HG02938 (cell line): ENCODE measurements around the gene FRS2.

Experiments used
- ATAC-seq: cut with Tn5 transposase; IDR thresholded peaks from one replicate; pipeline ENCODE4 v1.9.1; 2021; ENCODE audit warnings: mild to moderate bottlenecking, moderate library complexity; ENCODE audit not compliant: unreplicated experiment

FRS2 gene

DNA sequence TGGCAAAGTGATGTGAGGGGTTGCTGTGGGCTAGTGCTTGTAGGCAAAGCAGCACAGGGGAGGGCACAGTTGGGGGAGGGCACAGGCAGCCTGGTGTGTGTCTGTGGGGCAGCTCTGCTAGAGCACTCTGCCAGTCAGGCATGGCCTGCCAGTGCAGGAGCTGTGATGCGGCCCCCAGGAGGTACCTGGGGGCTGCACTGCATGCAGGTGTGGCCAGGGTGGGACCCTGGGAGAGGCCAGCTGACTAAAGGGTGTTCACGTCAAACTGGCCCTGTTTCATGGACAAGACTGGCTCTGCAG lies 54.1 kb downstream of the FRS2 start:
- no peak for ATAC-seq

DNA sequence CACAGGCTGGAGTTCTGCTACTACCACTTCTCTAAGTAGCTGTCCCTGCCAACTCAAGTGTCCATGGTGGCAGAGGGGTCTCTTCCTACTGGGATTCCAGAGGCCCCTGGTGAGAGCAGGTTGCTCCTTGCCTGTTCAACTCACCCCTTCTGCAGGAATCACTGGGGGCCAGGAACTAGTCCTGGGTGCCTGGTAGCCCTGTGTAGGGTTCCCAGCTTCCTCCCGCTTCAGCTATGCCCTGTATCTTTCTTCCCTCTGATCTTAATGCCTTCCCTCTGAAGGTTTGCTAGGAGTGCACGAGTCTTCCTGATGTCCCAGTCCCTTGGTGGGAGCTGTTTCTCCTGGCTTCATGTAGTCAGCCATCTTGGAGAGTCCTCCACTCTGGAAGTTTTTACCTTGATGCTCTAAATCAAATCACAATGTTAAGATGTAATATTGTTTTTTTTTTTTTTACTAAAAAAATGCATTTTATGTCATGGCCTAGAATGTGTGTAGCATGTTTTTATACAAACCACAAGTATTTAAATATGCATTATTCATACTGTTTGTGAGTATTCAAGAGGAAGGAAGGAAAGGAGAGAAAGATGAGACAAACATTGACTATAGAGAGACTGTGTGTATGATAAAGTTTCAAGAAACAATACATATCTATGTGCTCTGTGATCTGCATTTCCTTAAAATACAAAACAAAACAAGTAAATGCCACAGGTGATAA lies 54.7 kb downstream of the FRS2 start:
- ATAC-seq: no peak

DNA sequence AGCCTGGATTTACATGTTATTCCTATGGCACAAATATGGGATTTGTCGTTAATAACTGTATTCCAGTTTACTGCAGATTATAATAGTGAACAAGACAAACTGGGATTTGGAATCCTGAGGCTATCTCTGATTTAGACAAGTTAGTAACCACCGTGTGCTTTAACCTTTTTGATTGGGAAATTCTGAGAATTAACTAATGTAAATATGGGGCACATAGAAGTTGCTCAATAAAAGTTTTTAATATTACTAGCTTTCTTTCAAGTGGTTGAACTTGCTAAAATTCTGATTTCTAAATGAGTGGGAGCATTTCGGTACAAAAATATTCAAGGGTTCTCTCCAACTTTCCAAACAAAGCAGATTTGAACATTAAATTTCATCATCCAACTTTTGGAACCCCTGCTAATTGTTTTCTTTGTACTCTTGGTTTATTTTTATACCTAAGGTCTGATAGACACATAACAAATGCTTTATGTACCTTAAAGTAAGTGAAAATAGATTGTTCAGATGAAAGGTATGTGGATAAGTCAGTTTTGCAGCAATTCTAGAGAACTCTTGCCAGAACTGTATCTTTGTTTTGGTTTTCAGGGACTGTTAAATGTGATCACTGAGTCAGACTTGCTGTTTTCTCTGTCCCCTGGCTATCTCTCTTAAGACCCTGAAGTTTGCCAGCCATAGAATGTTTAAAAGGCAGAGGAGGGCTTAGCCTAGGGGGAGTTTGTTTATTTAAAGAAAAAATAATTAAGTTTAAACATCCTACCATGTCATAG lies 57.5 kb downstream of the FRS2 start:
- no peak for ATAC-seq

DNA sequence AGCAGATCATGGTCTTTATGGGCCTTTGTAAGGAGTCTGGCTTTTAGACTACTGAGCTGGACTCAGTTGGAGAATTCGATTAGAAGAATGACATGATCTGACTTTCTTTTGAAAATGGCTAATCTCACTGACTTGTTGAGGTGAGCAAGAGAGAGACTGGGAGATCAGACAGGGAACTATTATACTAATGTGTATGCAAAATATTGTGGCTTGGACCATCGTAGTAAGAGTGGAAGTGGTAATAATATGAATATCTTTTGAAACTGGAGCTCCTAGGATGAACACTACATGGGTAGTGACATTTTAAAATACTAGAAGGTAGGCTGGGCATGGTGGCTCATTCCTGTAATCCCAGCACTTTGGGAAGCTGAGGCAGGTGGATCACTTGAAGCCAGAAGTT lies 58.8 kb downstream of the FRS2 start:
- no peak for ATAC-seq

DNA sequence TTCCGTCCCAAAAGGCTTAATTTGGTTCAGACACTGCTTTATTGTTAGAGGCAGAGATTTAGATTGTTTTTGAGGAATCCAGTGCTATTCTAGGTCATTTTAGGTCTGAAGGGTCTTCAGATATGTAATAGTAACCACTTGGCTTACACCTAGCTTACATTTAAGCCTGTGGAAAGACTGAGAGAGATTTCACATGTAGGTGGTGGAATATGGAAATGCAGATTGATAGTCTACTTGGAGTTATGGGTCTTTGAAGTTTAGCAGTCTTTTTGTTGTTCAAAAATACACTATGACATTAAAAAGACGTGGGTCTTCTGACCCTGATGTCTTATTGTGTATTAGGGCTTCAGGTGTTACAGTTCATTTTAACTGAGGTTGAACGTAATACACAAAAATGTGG lies 63.7 kb downstream of the FRS2 start:
- ATAC-seq: no peak

DNA sequence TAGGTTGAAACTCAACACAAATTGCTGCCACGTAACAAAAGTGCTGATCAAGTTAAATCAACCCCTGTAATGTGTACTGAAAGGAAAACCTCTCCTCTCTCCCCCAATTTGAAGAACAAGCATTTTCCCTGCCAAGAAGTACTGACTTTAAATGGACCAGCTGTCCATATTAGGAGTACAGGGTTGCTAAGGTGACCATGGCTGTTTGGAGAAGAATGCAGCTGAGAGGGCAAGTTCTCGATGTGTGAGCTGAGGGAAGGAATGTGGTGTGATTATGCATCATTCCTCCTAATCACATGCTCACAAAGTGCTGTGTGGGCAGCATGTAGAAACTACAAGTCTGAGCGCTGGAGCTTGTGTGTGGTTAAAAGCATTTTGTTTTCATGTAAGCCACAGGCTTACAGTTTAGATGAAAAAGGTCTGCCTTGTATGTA lies 64.2 kb downstream of the FRS2 start:
- peak; percentile 85 for ATAC-seq

DNA sequence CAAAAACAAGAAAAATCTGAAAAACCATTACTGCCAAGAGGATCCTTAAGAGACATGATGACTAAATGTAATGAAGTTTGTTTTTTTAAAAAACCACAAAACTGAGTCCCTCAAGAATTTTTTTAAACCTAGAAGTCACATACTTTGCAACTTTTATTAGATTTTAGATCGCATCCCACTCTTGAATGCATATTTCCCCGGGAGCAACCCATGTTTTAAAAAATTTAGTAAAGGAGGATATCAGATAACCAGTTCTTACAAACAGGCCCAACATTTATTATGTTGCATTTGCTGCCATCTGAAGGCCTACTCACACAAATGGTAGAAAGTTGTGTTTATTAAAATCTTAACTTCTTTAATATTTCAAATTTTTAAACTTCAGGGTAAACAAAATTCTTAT lies 70.8 kb downstream of the FRS2 start:
- ATAC-seq: no peak

DNA sequence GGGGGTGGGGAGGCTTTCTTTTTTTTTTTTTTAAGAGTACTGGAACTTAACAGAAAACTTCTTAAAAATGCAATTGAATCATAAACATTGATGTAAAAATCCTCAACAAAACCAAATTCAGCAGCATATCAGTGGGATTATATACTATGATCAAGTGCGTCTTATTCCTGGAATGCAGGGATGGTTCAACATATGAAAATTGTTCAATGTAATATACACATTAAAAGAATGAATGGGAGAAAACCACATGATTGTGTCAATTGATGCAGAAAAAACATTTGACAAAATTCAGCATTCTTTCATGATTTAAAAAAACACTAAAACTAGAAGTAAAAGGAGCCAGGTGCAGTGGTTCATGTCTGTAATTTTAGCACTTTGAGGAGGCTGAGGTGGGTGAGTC lies 73.9 kb downstream of the FRS2 start:
- ATAC-seq: no peak

DNA sequence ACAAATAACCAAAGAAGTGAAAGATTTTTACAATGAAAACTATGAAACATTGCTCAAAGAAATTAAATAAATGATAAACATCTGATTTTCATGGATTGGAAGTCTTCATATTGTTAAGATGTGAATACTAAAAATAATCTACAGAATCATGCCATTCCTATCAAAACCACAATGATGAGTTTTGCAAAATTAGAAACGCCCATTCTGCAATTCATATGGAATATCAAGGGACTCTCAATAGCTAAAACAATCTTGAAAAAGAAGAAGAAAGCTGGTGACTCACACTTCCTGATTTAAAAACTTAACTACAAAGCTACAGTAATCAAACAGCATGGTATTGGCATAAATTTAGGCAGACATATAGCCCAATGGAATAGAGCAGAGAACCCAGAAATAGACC lies 74.9 kb downstream of the FRS2 start:
- no peak for ATAC-seq

DNA sequence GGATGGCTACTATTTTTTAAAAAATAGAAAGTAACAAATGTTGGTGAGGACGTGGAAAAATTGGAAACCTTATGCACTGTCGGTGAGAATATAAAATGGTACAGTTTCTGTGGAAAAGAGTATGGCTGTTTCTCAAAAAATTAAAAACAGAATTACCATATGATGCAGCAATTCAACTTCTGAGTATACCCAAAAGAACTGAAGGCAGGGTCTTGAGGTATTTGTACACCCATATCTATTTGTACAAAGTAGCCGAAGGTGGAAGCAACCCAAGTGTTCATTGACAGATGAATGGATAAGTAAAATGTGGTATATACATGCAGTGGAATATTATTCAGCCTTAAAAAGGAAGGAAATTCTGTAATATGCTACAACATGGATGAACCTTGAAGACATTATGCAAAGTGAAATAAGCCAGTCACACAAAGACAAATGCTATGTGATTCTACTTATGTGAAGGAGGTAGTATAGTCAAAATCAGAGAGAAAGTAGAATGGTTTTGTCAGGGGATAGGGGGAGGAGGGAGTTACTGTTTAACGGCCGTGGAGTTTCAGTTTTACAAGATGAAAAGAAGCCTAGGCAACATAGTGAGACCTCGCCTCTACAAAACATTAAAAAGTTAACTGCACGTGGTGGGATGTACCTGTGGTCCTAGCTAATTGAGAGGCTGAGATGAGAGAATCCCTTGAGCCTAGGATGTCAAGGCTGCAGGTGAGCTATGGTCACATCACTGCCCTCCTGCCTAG lies 76.7 kb downstream of the FRS2 start:
- ATAC-seq: peak; percentile 92

DNA sequence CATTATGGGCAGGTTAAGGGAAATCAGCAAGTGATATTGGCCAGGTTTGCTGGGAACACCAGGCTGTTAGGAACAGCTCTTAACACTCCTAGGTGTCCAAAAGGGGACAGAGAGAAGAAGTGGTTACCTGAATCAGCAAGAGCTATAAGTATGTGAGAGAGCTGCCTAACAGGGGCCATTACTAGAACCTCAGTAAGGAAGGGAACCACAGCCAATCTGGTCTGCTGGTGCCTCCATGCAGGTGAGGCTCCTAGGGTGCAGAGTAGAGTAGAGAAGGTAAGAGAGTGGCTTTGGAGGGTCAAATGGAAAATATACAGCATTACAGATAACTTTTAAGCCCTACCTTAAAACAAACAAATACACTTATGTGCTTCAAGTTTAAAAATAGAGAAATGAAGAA lies 78.5 kb downstream of the FRS2 start:
- no peak for ATAC-seq

DNA sequence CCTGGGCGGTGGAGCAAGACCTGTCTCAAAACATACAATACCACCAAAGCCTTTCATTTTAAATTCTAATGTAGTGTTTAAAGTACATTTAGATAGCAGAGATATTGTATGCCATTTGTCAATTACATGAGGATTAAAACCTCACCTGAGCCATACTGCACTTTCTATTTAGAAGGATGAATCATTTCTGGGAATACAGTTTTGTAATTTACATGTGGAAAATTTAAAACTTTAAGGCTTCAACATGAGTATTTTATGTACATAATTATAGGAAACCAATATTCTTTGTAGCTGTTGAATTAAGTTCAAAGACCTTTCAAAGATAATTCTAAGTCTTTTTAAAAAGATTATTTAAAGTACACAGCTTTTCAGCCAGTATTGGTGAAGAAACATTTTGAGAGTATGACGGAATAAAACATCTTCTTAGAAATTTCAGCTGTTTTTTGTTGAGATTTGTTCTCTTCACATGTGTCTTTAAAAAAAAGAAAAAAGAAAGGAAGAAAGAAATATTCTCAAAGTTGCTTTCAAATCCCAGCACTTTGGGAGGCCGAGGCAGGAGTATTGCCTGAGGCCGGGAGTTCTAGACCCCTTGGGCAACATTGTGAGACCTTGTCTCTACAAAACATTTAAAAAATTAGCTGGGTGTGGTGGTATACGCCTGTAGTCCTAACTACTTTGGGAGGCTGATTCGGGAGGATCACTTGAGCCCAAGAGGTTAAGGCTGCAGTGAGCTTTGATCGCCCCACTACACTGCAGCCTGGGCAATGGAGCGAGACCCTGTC lies 80.6 kb downstream of the FRS2 start:
- no peak for ATAC-seq

DNA sequence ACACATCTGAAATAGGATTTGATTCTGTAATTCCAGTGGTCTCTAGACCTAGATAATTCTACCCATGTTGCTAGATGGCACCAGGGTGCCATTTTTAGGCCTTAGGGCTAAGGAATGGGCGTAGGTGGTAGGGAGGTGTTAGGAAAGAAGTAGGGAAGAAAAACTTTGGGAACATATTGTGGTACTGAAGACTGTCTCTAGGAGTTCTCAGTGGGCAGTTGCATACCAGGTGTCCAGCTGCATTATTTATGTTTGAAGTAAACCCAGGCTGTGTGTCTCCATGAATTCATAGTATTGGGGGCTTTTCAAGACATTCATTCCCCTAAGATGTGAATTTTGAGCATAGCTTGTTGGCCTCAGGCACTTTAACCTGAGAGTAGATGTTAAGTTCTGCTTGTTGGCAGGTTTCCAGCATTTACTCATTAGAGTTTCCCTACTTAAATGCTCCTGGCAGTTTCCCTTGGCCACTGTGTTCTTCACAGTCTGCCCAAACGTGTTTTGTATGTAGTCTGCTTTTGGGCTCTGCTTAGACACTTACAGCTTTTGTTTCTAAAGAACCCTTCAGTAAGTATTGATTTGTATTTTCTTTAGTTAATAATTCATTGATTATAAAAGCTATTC lies 83.5 kb downstream of the FRS2 start:
- no peak for ATAC-seq

DNA sequence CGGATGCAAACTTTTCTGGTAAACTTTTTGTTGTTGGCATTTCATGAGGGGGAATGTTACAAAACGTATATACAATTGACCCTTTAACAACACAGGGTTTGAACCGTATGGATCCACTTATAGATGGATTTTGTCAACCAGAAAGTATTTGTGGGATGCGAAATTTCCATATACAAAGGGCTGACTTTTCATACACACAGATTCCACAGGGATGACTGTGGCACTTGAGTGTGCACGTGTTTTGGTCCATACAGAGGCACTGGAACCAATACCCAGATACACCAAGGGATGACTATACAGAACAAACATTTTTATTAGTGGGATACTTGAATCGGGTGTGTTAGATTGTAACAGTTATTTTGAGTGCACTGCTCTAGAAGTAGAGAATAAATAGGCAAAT lies 85.3 kb downstream of the FRS2 start:
- no peak for ATAC-seq

DNA sequence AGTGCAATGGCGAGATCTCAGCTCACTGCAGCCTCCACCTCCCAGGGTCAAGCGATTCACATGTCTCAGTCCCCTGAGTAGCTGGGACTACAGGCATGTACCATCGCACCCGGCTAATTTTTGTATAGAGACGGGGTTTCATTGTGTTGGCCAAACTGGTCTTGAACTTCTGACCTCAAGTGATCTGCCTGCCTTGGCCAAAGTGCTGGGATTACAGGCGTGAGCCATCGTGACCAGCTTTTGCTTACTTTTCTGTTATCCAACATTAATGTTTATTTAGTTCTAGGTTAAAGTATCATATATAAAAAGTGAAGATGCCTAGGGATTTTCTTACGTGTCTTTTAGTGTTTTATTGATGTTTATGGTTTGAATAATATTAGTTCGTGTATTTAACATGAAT lies 86.2 kb downstream of the FRS2 start:
- no peak for ATAC-seq

DNA sequence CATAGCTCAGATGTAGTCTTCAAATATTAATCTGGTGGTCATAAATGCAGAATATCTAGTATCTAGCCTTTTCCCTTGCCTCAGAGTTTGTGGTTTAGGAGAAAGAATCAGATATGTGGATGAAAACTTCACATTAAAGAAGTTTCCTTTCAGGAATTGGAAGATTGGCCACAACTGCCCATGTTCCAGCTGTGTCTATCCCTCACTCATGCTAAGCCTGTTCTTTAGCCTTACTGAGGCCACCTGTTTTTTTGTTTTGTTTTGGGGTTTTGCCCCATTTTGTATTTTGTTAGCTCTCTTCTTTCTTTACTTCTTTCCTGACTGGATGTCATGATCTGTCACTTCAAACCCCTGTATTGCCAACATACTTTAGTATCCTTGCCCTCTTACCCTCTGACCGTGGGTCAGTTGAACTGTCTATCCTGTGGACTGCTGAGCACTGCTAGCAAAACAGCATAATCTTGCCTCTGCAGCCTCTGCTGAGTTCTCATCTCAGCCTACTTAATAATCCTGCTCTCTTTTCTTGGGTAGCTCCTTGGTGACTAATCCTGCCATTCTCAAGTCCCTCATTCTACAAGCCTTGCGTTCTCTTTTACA lies 93.1 kb downstream of the FRS2 start:
- ATAC-seq: no peak

DNA sequence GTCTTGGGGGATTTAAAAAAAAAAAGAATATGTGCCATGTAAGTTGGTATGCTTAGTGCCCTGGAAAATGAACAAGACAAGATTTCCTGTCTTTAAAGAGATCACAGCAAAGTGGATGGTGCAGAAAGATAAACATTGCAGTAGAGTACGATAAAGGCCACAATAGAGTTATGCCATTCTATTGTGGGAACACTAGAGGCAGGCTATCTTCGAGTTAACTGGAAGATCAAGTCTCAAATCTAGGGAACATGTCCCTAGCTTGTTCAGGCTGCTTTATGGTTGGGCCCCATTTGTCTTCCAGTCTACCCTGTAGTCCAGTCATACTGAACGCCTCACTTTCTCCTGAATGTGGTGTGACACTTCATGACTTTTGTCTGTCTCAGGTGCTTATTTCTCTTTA lies 96.4 kb downstream of the FRS2 start:
- no peak for ATAC-seq

DNA sequence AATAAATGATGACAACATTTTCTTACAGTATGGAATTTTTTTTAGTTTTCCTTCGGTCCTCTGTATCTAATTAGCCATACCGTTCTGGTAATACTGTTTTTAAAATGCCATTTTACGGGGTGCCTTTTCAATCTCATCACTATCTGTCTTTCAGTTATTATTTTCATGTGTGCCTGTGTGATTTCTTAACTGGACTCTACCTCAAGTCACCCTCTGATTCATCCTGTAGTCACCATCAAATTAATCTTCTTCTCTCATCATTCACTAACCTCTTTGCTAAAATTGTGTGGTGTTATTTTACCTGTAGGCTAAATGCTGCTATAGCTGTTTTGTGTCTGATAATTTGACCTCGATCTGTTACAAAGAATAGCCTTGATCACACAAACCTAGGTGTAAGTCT lies 99.0 kb downstream of the FRS2 start:
- ATAC-seq: no peak

DNA sequence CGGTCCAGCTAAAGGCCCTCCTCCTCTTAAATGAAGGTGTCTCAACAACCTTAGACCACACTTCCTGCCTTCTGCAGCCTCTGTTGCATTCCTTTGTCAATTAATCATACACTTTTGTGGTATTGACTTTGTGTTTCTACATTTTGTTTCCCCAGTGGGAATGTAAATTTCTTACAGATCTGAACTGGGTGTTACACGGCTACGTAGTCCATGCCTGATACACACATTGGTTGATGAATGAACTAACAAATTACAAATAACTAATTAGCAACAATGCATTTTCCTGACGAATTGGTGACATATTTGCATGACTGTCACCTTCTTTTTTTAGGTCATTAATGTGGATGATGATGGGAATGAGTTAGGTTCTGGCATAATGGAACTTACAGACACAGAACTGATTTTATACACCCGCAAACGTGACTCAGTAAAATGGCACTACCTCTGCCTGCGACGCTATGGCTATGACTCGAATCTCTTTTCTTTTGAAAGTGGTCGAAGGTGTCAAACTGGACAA lies 99.9 kb downstream of the FRS2 start:
- ATAC-seq: no peak
